Forelimb muscle (tissue), 1 donor: ENCODE measurements around the gene HIC2. TPM values are rescaled to one million over a fixed set of nuclear protein-coding genes. Genes with fewer than 3 reads are reported as not detected.
"Not testable (repeated sequence)": the region's sequence is repeated elsewhere in the genome, so short reads cannot be mapped to it uniquely, and the experiment has no call there.

Experiments used
- DNase-seq: peaks from one replicate; pipeline ENCODE4 v3.0.0-alpha.2; 2013; ENCODE audit warnings: low read depth
- polyA plus RNA-seq: library from polyadenylated mRNA; unstranded; fragments of 120-200 nt; gene quantifications from one replicate; pipeline ENCODE4 v1.2.1, GENCODE V29; 2013; ENCODE audit not compliant: insufficient read length

HIC2 gene
- polyA plus RNA-seq, 1 donor: 4.6 TPM

- no peak for DNase-seq
These were observed 32.6 kb downstream of the HIC2 start for GRCh38 chr22:21449531-21450319.

- DNase-seq: no peak
These were observed 33.2 kb downstream of the HIC2 start for GRCh38 chr22:21450320-21450831.

GRCh38 chr22:21450858-21451353 lies 33.7 kb downstream of the HIC2 start:
- DNase-seq: no peak

GRCh38 chr22:21451545-21452520 lies 34.7 kb downstream of the HIC2 start:
- DNase-seq: no peak

- DNase-seq: not testable (repeated sequence)
These were observed 35.5 kb downstream of the HIC2 start for GRCh38 chr22:21452666-21453065.

GRCh38 chr22:21454998-21455333 lies 37.8 kb downstream of the HIC2 start:
- not testable (repeated sequence) for DNase-seq

- DNase-seq: no peak
These were observed 38.3 kb downstream of the HIC2 start for GRCh38 chr22:21455334-21456089.

- DNase-seq: no peak
These were observed 40.0 kb downstream of the HIC2 start for GRCh38 chr22:21457023-21457787.

- DNase-seq: not testable (repeated sequence)
These were observed 45.5 kb downstream of the HIC2 start for GRCh38 chr22:21462672-21463071.

- not testable (repeated sequence) for DNase-seq
These were observed 50.4 kb downstream of the HIC2 start, which contains the start of gene TMEM191C for GRCh38 chr22:21467337-21468193. Gene TMEM191C (plus strand): TSS chr22:21467387. CDS start chr22:21467460, 73 bp downstream.

- not testable (repeated sequence) for DNase-seq
These were observed 51.3 kb downstream of the HIC2 start for GRCh38 chr22:21468194-21469096.

- not testable (repeated sequence) for DNase-seq
These were observed 52.2 kb downstream of the HIC2 start for GRCh38 chr22:21469097-21469994.

GRCh38 chr22:21472984-21473383 lies 55.8 kb downstream of the HIC2 start:
- not testable (repeated sequence) for DNase-seq

GRCh38 chr22:21473664-21474063 lies 56.5 kb downstream of the HIC2 start:
- DNase-seq: not testable (repeated sequence)

- DNase-seq: not testable (repeated sequence)
These were observed 66.9 kb downstream of the HIC2 start for GRCh38 chr22:21484039-21484438.

- not testable (repeated sequence) for DNase-seq
These were observed 70.6 kb downstream of the HIC2 start for GRCh38 chr22:21487723-21488122.

- DNase-seq: not testable (repeated sequence)
These were observed 72.0 kb downstream of the HIC2 start for GRCh38 chr22:21489149-21489680.
